GM12878 (cell line): Measurements from ENCODE around the gene DPH1.

Source experiments
- EP300 ChIP-seq, 2 experiments: fragments of 150-350 bp in 1 of 2; IDR thresholded peaks; 2 replicates each; pipeline ENCODE4 v1.6.1; 2011 to 2012; ENCODE audit warnings: low read depth in 2 of 2, low read length in 2 of 2, borderline replicate concordance in 1 of 2, improper control_type of control experiment in 1 of 2, inconsistent platforms in 1 of 2; ENCODE audit not compliant: control insufficient read depth in 1 of 2
- EZH2 ChIP-seq: IDR thresholded peaks from 2 replicates; pipeline ENCODE4 v1.6.1; 2012; ENCODE audit warnings: low read depth, mild to moderate bottlenecking, control low read depth, inconsistent platforms, low read length, borderline replicate concordance; ENCODE audit not compliant: control insufficient read depth
- FOXM1 ChIP-seq: IDR thresholded peaks from 2 replicates; pipeline ENCODE4 v1.6.1; 2012; ENCODE audit warnings: low read depth, mild to moderate bottlenecking, inconsistent platforms, low read length, moderate library complexity
- HDGF ChIP-seq: fragments of 450-650 bp; IDR thresholded peaks from 2 replicates; pipeline ENCODE4 v1.6.1; 2016; ENCODE audit warnings: antibody characterized with exemption
- IRF4 ChIP-seq: IDR thresholded peaks from 2 replicates; pipeline ENCODE4 v1.6.1; 2011; ENCODE audit warnings: low read depth, low read length
- NRF1 ChIP-seq: conservative IDR thresholded peaks from 2 replicates; pipeline ENCODE4 v1.6.1; 2011; ENCODE audit warnings: mild to moderate bottlenecking, low read depth, low read length, improper control_type of control experiment
- POLR2A ChIP-seq: IDR thresholded peaks from 2 replicates; pipeline ENCODE4 v1.6.1; 2011; ENCODE audit warnings: low read depth, mild to moderate bottlenecking, low read length
- POLR2AphosphoS5 ChIP-seq: IDR thresholded peaks from 2 replicates; pipeline ENCODE4 v1.6.1; 2011; ENCODE audit warnings: mild to moderate bottlenecking, low read length, inconsistent platforms
- RAD21 ChIP-seq: IDR thresholded peaks from 2 replicates; pipeline ENCODE4 v1.6.1; 2011; ENCODE audit warnings: mild to moderate bottlenecking, low read depth, low read length, moderate library complexity; ENCODE audit not compliant: insufficient read depth
- SPI1 ChIP-seq: IDR thresholded peaks from 2 replicates; pipeline ENCODE4 v1.6.1; 2011; ENCODE audit warnings: low read depth, mild to moderate bottlenecking, low read length, moderate library complexity, borderline replicate concordance; ENCODE audit not compliant: insufficient read depth
- YY1 ChIP-seq: IDR thresholded peaks from 2 replicates; pipeline ENCODE4 v1.6.1; 2011; ENCODE audit warnings: low read depth, mild to moderate bottlenecking, low read length
- TF ChIP-seq, protein P1 (sequence below), 3 experiments: IDR thresholded peaks in 2 of 3; conservative IDR thresholded peaks in 1 of 3; 2 replicates each; pipeline ENCODE4 v1.5.1; 2011; ENCODE audit warnings: low read depth in 3 of 3, low read length in 3 of 3, mild to moderate bottlenecking in 3 of 3, control low read depth in 2 of 3, moderate library complexity in 2 of 3, inconsistent platforms in 1 of 3, mixed read lengths in 1 of 3; ENCODE audit not compliant: control insufficient read depth in 2 of 3, insufficient read depth in 1 of 3; ENCODE audit errors: extremely low read depth in 1 of 3
- TF ChIP-seq, protein P2 (sequence below): IDR thresholded peaks from 2 replicates; pipeline ENCODE4 v1.6.1; 2012; ENCODE audit warnings: improper control_type of control experiment, low read depth, low read length; ENCODE audit not compliant: insufficient replicate concordance

DNA sequence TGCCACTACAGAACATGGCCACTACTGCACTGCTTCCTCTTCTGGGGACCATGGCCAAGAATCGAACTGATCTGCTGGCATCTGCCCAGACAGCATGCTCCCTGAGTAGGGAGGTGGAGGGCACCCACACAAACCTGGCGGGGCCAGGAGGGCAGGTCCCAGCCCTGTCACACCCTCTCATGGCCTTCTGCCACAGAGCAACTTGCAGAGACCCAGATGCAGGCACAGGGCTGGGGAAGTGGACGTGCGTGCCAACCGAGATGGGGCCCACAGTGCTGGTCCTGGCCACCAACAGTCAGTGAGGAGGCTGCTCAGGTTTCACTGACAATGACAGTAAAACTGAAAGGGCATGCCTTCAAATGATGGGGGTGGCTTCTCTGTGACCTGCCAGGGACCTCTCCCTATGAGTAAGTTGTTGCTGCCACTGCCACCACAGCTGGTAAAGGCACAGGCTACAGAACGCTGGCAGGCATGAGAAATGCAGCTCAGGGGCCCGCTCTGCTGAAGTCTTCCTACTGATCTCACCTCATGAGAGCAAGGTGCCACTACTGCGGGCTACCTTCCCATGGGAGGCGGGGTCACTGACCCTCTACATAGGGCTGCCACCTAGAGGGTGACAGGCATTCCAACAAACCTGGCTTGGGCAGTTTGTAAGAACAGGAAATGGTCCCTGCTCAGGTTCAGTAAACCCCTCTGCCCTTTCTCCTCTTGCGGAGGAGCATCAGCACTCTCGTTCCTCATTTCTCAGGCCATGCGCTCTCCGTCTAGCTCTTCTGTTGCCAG lies 40.5 kb downstream of the DPH1 start:
- peak; percentile 52; the same call in 1 of the 2 replicates for TF ChIP-seq POLR2AphosphoS5
- no peak for TF ChIP-seq NRF1
- no peak for TF ChIP-seq EZH2
- peak; percentile 96 to 99 for TF ChIP-seq EP300 (IDR thresholded peaks at IDR 0.05; ENCODE audit: borderline replicate concordance in 1 of 2, control insufficient read depth in 1 of 2, low read depth in 2 of 2, low read length in 2 of 2)
- 0 out of 2 replicates have a peak, but pooled peaks have one; percentile 0 for TF ChIP-seq RAD21
- TF ChIP-seq, protein P1, sequence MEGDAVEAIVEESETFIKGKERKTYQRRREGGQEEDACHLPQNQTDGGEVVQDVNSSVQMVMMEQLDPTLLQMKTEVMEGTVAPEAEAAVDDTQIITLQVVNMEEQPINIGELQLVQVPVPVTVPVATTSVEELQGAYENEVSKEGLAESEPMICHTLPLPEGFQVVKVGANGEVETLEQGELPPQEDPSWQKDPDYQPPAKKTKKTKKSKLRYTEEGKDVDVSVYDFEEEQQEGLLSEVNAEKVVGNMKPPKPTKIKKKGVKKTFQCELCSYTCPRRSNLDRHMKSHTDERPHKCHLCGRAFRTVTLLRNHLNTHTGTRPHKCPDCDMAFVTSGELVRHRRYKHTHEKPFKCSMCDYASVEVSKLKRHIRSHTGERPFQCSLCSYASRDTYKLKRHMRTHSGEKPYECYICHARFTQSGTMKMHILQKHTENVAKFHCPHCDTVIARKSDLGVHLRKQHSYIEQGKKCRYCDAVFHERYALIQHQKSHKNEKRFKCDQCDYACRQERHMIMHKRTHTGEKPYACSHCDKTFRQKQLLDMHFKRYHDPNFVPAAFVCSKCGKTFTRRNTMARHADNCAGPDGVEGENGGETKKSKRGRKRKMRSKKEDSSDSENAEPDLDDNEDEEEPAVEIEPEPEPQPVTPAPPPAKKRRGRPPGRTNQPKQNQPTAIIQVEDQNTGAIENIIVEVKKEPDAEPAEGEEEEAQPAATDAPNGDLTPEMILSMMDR (IDR thresholded peaks at IDR 0.05 in 2 of 3, conservative IDR thresholded peaks at IDR 0.05 in 1 of 3; ENCODE audit: control insufficient read depth in 2 of 3, extremely low read depth in 1 of 3, insufficient read depth in 1 of 3, low read depth in 3 of 3, low read length in 3 of 3), result peak in 2 of 3 experiments; percentile 7 to 22; a peak in 1 of 6 replicates
- TF ChIP-seq IRF4, result peak; percentile 100
- TF ChIP-seq YY1, result peak; percentile 54; the same call in 1 of the 2 replicates
- TF ChIP-seq POLR2A, result peak; percentile 79
- peak; percentile 100 for TF ChIP-seq FOXM1
- TF ChIP-seq HDGF, result peak; percentile 81
- TF ChIP-seq, protein P2, sequence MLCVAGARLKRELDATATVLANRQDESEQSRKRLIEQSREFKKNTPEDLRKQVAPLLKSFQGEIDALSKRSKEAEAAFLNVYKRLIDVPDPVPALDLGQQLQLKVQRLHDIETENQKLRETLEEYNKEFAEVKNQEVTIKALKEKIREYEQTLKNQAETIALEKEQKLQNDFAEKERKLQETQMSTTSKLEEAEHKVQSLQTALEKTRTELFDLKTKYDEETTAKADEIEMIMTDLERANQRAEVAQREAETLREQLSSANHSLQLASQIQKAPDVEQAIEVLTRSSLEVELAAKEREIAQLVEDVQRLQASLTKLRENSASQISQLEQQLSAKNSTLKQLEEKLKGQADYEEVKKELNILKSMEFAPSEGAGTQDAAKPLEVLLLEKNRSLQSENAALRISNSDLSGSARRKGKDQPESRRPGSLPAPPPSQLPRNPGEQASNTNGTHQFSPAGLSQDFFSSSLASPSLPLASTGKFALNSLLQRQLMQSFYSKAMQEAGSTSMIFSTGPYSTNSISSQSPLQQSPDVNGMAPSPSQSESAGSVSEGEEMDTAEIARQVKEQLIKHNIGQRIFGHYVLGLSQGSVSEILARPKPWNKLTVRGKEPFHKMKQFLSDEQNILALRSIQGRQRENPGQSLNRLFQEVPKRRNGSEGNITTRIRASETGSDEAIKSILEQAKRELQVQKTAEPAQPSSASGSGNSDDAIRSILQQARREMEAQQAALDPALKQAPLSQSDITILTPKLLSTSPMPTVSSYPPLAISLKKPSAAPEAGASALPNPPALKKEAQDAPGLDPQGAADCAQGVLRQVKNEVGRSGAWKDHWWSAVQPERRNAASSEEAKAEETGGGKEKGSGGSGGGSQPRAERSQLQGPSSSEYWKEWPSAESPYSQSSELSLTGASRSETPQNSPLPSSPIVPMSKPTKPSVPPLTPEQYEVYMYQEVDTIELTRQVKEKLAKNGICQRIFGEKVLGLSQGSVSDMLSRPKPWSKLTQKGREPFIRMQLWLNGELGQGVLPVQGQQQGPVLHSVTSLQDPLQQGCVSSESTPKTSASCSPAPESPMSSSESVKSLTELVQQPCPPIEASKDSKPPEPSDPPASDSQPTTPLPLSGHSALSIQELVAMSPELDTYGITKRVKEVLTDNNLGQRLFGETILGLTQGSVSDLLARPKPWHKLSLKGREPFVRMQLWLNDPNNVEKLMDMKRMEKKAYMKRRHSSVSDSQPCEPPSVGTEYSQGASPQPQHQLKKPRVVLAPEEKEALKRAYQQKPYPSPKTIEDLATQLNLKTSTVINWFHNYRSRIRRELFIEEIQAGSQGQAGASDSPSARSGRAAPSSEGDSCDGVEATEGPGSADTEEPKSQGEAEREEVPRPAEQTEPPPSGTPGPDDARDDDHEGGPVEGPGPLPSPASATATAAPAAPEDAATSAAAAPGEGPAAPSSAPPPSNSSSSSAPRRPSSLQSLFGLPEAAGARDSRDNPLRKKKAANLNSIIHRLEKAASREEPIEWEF, result no peak
- peak; percentile 74 for TF ChIP-seq SPI1
